ENCODE results near the gene PTMS. TPM values are rescaled to one million over a fixed set of nuclear protein-coding genes. Genes with fewer than 3 reads are reported as not detected.
A peak's percentile ranks its signal among the peaks of the same experiment; 100 is the strongest.

PTMS gene
- total and polyA plus RNA-seq, 2 experiments from 2014 or later = 111 to 238 TPM

- TF ChIP-seq ZNF462 (CRISPR knock-in tag; IDR thresholded peaks at IDR 0.05) (no peak), EZH2 (IDR thresholded peaks at IDR 0.05; ENCODE audit: low read depth, unreplicated experiment) (no peak), ZNF114 (CRISPR knock-in tag; IDR thresholded peaks at IDR 0.05) (no peak)
These were observed 4.9 kb downstream of the PTMS start (continued) for GRCh38 chr12:6771091-6771495.

DNA sequence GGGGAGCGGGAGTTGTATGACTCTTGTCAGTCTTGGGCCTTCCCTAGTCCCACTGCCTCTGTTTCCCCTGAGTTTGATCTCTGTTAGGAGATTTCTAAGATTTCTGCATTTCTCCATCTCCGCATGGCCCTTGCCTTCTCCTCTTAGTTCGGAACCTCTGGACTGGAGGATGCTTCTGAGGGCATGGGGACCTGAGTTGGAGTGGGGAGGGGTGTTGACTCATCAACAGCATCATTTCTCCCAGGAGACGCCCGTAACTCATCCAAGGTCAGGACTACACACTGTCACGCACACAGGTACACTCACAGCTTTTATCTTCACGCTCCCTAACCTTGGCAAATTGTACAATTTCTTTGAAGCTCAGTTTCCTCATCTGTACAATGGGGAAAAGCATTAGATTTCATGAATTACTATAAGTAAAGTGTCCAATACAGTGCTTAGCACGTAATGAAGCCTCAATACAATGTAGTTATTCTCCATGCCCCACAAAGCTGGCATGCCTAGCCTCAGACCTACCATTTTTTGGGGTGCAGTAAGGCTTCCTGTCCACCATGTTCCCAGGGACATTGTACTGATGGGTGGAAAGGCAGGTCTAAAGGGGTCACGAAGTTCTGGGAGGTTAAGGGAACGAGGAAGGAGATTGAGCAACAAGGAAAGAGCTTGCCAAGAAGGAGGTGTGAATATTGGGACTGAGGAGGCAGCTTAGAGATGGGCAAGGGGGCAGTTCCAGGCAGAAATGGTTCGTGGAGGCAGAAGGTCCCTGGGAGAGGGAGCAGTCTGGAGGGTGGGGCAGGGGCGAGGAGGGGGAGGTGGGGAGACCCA is 5.6 kb downstream of the PTMS start:
- no peaks in the 10 kb centered on the region for H3K9me2 ChIP-seq (ENCODE audit: insufficient read depth)
- Mint-ChIP-seq H3K27ac (no peak overlapping the region; the same call in 1 of the 2 replicates), H3K4me1 (peaks cover 63% of the 10 kb centered on the region), H3K27me3 (ENCODE audit: insufficient read depth, low read depth, poor library complexity) (peaks cover 48% of the 10 kb centered on the region), H3K9me3 (no peaks in the 10 kb centered on the region; the same call in 2 of the 3 replicates), H3K36me3 (ENCODE audit: low read depth) (peaks cover 25% of the 10 kb centered on the region), H3K4me3 (peak overlapping the region; percentile 37; the same call in 2 of the 3 replicates)
- H3F3A ChIP-seq (replicated peaks; ENCODE audit: low read depth) = peaks cover 40% of the 10 kb centered on the region
- H4K20me1 ChIP-seq (replicated peaks; ENCODE audit: insufficient read depth) = peaks cover 20% of the 10 kb centered on the region
- TF ChIP-seq STAT1 (IDR thresholded peaks at IDR 0.05; ENCODE audit: unreplicated experiment) (no peak), POLR2AphosphoS5 (IDR thresholded peaks at IDR 0.05; ENCODE audit: low read depth) (peak; percentile 28; the same call in 1 of the 2 replicates), CTCF (conservative IDR thresholded peaks at IDR 0.05; ENCODE audit: low read depth in 2 of 2) (no peak)
- no peak overlapping the region for H2AFZ ChIP-seq
- H3K27me3 ChIP-seq (ENCODE audit: insufficient read depth) = peaks cover 65% of the 10 kb centered on the region
- peaks cover 20% of the 10 kb centered on the region for H3K79me2 ChIP-seq (replicated peaks; ENCODE audit: insufficient read depth)
- no peak for ATAC-seq
- H3K4me3 ChIP-seq = peak overlapping the region; percentile 64
- peak overlapping the region; percentile 87 for H3K4me2 ChIP-seq
- H3K36me3 ChIP-seq (ENCODE audit: insufficient read depth) = no peaks in the 10 kb centered on the region
- DNase-seq (ENCODE audit: low spot score) = no peak
- H3K27ac ChIP-seq (ENCODE audit: low read depth) = no peak overlapping the region
- peaks cover 43% of the 10 kb centered on the region for H3K4me1 ChIP-seq (ENCODE audit: insufficient read depth)

All from GM23338 (cell line).